H9 (cell line): ENCODE data around the gene SORCS2. TPM values are rescaled to one million over a fixed set of nuclear protein-coding genes. Genes with fewer than 3 reads are reported as not detected.

ENCODE experiments used
- DNase-seq: peaks from one replicate; pipeline ENCODE4 v3.0.0-alpha.2; 2017
- H2AFZ ChIP-seq: one replicate; pipeline ENCODE4 v1.6.1; 2013; ENCODE audit warnings: mild to moderate bottlenecking, low read length, control low read depth, moderate library complexity
- H2AK5ac ChIP-seq: 2 replicates; pipeline ENCODE4 v1.6.1; 2013; ENCODE audit warnings: low read length, control low read depth, mixed read lengths; ENCODE audit not compliant: insufficient read length
- H2BK120ac ChIP-seq: one replicate; pipeline ENCODE4 v1.6.1; 2013; ENCODE audit warnings: low read depth, mild to moderate bottlenecking, low read length, control low read depth, inconsistent platforms; ENCODE audit not compliant: poor library complexity, severe bottlenecking
- H2BK12ac ChIP-seq: 2 replicates; pipeline ENCODE4 v1.6.1; 2013; ENCODE audit warnings: low read length, control low read depth, mixed read lengths, low read depth; ENCODE audit not compliant: insufficient read length
- H2BK15ac ChIP-seq: 2 replicates; pipeline ENCODE4 v1.6.1; 2013; ENCODE audit warnings: low read depth, low read length, control low read depth
- H2BK20ac ChIP-seq: one replicate; pipeline ENCODE4 v1.6.1; 2013; ENCODE audit warnings: low read depth, mild to moderate bottlenecking, low read length, control low read depth, inconsistent platforms; ENCODE audit not compliant: poor library complexity, severe bottlenecking
- H2BK5ac ChIP-seq: 2 replicates; pipeline ENCODE4 v1.6.1; 2013; ENCODE audit warnings: low read length, control low read depth, mixed read lengths; ENCODE audit not compliant: insufficient read length
- H3K14ac ChIP-seq: 2 replicates; pipeline ENCODE4 v1.6.1; 2013; ENCODE audit warnings: low read length, control low read depth; ENCODE audit not compliant: insufficient read depth
- H3K18ac ChIP-seq: 2 replicates; pipeline ENCODE4 v1.6.1; 2013; ENCODE audit warnings: low read depth, mild to moderate bottlenecking, mixed read lengths, low read length, control low read depth; ENCODE audit not compliant: insufficient read length
- H3K23ac ChIP-seq: 2 replicates; pipeline ENCODE4 v1.6.1; 2013; ENCODE audit warnings: low read length, control low read depth, mixed read lengths, low read depth; ENCODE audit not compliant: insufficient read length
- H3K23me2 ChIP-seq: 2 replicates; pipeline ENCODE4 v1.6.1; 2013; ENCODE audit warnings: low read depth, mild to moderate bottlenecking, mixed read lengths, low read length, control low read depth; ENCODE audit not compliant: insufficient read length, poor library complexity, severe bottlenecking
- H3K27ac ChIP-seq: 2 replicates; pipeline ENCODE4 v1.5.1; 2013; ENCODE audit warnings: low read length, control low read depth, mixed read lengths, low read depth; ENCODE audit not compliant: insufficient read length
- H3K27me3 ChIP-seq: 2 replicates; pipeline ENCODE4 v1.6.1; 2013; ENCODE audit warnings: low read length, control low read depth, inconsistent platforms; ENCODE audit not compliant: insufficient read depth
- H3K4ac ChIP-seq: 2 replicates; pipeline ENCODE4 v1.6.1; 2013; ENCODE audit warnings: low read depth, mild to moderate bottlenecking, control low read depth, inconsistent platforms, low read length, moderate library complexity
- H3K4me1 ChIP-seq: 2 replicates; pipeline ENCODE4 v1.6.1; 2013; ENCODE audit warnings: low read length, control low read depth, inconsistent platforms; ENCODE audit not compliant: insufficient read depth
- H3K4me2 ChIP-seq: 2 replicates; pipeline ENCODE4 v1.6.1; 2013; ENCODE audit warnings: low read length, control low read depth, mixed read lengths; ENCODE audit not compliant: insufficient read length, insufficient read depth
- H3K56ac ChIP-seq: 2 replicates; pipeline ENCODE4 v1.6.1; 2013; ENCODE audit warnings: low read depth, mild to moderate bottlenecking, mixed read lengths, low read length, control low read depth; ENCODE audit not compliant: insufficient read length
- H3K79me1 ChIP-seq: 2 replicates; pipeline ENCODE4 v1.6.1; 2013; ENCODE audit warnings: low read depth, mild to moderate bottlenecking, moderate library complexity, low read length, control low read depth, inconsistent platforms; ENCODE audit not compliant: insufficient read depth, poor library complexity, severe bottlenecking
- H3K79me2 ChIP-seq: 2 replicates; pipeline ENCODE4 v1.6.1; 2013; ENCODE audit warnings: low read length, control low read depth, inconsistent platforms; ENCODE audit not compliant: insufficient read depth
- H3K9ac ChIP-seq: 2 replicates; pipeline ENCODE4 v1.6.1; 2013; ENCODE audit warnings: low read length, control low read depth, mixed read lengths; ENCODE audit not compliant: insufficient read length; ENCODE audit errors: extremely low read depth
- H3K9me3 ChIP-seq: one replicate; pipeline ENCODE4 v1.6.1; 2013; ENCODE audit warnings: low read depth, low read length, inconsistent platforms; ENCODE audit not compliant: control insufficient read depth
- H3T11ph ChIP-seq: one replicate; pipeline ENCODE4 v1.6.1; 2013; ENCODE audit warnings: mild to moderate bottlenecking, low read length, control low read depth, inconsistent platforms
- H4K20me1 ChIP-seq: one replicate; pipeline ENCODE4 v1.6.1; 2013; ENCODE audit not compliant: control insufficient read depth, insufficient read length, insufficient read depth
- H4K5ac ChIP-seq: 2 replicates; pipeline ENCODE4 v1.6.1; 2013; ENCODE audit warnings: low read depth, mild to moderate bottlenecking, mixed read lengths, low read length, control low read depth; ENCODE audit not compliant: insufficient read length
- H4K8ac ChIP-seq: replicated peaks from 2 replicates; pipeline ENCODE4 v1.6.1; 2013; ENCODE audit warnings: low read length, control low read depth, mixed read lengths, low read depth; ENCODE audit not compliant: insufficient read length
- H4K91ac ChIP-seq: 2 replicates; pipeline ENCODE4 v1.6.1; 2013; ENCODE audit warnings: low read depth, mild to moderate bottlenecking, moderate library complexity, mixed read lengths, low read length, control low read depth; ENCODE audit not compliant: insufficient read length
- H3K27ac Mint-ChIP-seq, 3 experiments: 2 replicates in 2 of 3; 3 replicates in 1 of 3; pipeline ENCODE4 v1.8.0; 2020 to 2021; ENCODE audit warnings: mixed read lengths in 3 of 3, mild to moderate bottlenecking in 1 of 3, moderate library complexity in 1 of 3
- H3K27me3 Mint-ChIP-seq: 2 replicates; pipeline ENCODE4 v1.8.0; 2021; ENCODE audit warnings: low read depth, mild to moderate bottlenecking, moderate library complexity, mixed read lengths
- H3K36me3 Mint-ChIP-seq, 3 experiments: 2 replicates in 2 of 3; 3 replicates in 1 of 3; pipeline ENCODE4 v1.8.0; 2020 to 2021; ENCODE audit warnings: low read depth in 3 of 3, mixed read lengths in 3 of 3; ENCODE audit not compliant: insufficient read depth in 1 of 3
- H3K4me1 Mint-ChIP-seq, 2 experiments: 2 replicates each; pipeline ENCODE4 v1.8.0; 2020; ENCODE audit warnings: mixed read lengths in 2 of 2
- H3K4me3 Mint-ChIP-seq, 2 experiments: 2 replicates in 1 of 2; 3 replicates in 1 of 2; pipeline ENCODE4 v1.8.0; 2020 to 2021; ENCODE audit warnings: mild to moderate bottlenecking in 2 of 2, mixed read lengths in 2 of 2, moderate library complexity in 1 of 2
- H3K9me3 Mint-ChIP-seq, 2 experiments: 2 replicates in 1 of 2; 3 replicates in 1 of 2; pipeline ENCODE4 v1.8.0; 2020; ENCODE audit warnings: mild to moderate bottlenecking in 2 of 2, mixed read lengths in 2 of 2, moderate library complexity in 1 of 2
- WGBS: extraction: QIAGEN DNeasy Blood & Tissue Kit; methylation state at CpG from one replicate; pipeline ENCODE4 v1.1.7; 2013; ENCODE audit warnings: missing lambda C conversion rate, low lambda C conversion rate, mixed read lengths; ENCODE audit not compliant: insufficient read length; ENCODE audit errors: extremely low coverage; 5-methylcytosine and 5-hydroxymethylcytosine counted together
- total RNA-seq: library from RNA; stranded (reverse); gene quantifications from 2 replicates; pipeline ENCODE4 v1.2.1, GENCODE V29; 2021
- TF ChIP-seq, protein P1 (sequence below): fragments of 200-600 bp; sonication (generic); conservative IDR thresholded peaks from 3 replicates; pipeline ENCODE4 v1.8.0; 2021; ENCODE audit warnings: antibody characterized with exemption, mild to moderate bottlenecking

The SORCS2 gene
- total RNA-seq, 1 experiment from 2014 or later: 0.57 TPM

DNA sequence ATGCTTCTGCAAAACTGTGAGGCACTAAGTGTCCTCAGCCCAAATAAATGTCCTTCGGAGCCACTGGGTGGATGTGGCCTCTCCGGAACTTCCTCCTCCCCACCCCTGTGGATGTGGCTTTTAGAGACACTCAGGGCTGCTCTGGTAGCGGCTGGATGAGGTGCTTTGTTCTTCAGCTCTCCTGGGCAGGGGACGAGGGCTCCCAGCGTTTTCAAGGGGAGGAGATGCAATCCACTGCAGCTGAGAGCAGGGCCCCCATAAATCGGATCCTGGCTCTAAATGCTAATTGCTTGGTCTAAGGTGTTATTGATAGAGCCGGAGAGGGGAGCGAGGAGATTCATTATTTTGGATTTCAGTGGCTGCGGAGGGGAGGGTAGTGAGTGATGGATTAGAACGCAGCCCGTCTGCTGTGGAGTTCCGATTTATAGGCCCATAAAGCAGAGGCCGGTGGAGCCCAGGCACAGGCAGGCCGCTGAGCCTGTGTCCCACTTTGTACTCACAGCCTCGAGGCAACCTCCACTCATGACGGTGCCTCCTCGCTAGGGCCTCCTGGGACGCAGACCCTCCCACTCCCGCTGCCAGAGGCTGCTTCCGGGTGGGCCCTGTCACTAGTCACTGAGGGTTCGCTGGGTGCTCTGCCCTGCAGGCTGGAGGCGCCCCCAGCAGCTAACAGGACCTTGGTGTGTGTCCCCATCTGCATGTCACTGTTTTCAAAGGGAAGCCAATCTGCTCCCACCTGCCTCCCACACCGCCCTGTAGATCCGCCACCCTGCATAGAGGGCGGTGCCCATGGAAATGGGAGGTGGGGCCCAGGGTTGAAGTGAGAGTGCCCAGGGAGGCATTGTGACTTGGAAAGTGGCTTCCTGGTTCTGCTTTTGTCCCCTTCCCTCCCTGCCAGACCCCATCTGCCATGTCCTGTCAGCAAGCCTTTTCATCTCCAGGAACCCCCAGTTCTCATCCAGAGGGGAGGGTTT is 377.8 kb downstream of the SORCS2 start:
- Histone ChIP-seq H3K79me2 (no peaks in the 10 kb centered on the region), H4K20me1 (no peaks in the 10 kb centered on the region), H3K4me2 (no peak overlapping the region), H3K9ac (no peak overlapping the region), H2AFZ (no peak overlapping the region), H3K18ac (no peak overlapping the region), H3K23ac (no peak overlapping the region), H3K79me1 (no peaks in the 10 kb centered on the region), H2BK20ac (no peak overlapping the region), H4K8ac (no peak overlapping the region), H3K56ac (no peak overlapping the region), H4K91ac (no peak overlapping the region), H3K14ac (no peak overlapping the region), H3K9me3 (no peaks in the 10 kb centered on the region), H4K5ac (no peak overlapping the region), H3T11ph (no peak overlapping the region), H3K23me2 (no peaks in the 10 kb centered on the region), H3K4ac (no peak overlapping the region), H2BK15ac (no peak overlapping the region), H3K27ac (no peak overlapping the region), H3K4me1 (no peaks in the 10 kb centered on the region; the same call in 1 of the 2 replicates), H2BK5ac (no peak overlapping the region), H2BK12ac (no peak overlapping the region), H2BK120ac (no peak overlapping the region), H2AK5ac (no peak overlapping the region), H3K27me3 (no peaks in the 10 kb centered on the region)
- no CpG with 5 or more reads among the region's 25 CpGs for WGBS
- no peak for DNase-seq
- no peaks in the 10 kb centered on the region; the same call in 1 of the 2 replicates for H3K27me3 Mint-ChIP-seq
- H3K9me3 Mint-ChIP-seq: peaks cover 0 to 3% of the 10 kb centered on the region in 2 experiments; a peak in 2 of 5 replicates
- TF ChIP-seq, protein P1, sequence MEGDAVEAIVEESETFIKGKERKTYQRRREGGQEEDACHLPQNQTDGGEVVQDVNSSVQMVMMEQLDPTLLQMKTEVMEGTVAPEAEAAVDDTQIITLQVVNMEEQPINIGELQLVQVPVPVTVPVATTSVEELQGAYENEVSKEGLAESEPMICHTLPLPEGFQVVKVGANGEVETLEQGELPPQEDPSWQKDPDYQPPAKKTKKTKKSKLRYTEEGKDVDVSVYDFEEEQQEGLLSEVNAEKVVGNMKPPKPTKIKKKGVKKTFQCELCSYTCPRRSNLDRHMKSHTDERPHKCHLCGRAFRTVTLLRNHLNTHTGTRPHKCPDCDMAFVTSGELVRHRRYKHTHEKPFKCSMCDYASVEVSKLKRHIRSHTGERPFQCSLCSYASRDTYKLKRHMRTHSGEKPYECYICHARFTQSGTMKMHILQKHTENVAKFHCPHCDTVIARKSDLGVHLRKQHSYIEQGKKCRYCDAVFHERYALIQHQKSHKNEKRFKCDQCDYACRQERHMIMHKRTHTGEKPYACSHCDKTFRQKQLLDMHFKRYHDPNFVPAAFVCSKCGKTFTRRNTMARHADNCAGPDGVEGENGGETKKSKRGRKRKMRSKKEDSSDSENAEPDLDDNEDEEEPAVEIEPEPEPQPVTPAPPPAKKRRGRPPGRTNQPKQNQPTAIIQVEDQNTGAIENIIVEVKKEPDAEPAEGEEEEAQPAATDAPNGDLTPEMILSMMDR: no peak
- H3K27ac Mint-ChIP-seq: no peak overlapping the region; a peak in 1 of 7 replicates
- H3K36me3 Mint-ChIP-seq: no peaks in the 10 kb centered on the region
- H3K4me1 Mint-ChIP-seq: peaks cover 11 to 14% of the 10 kb centered on the region in 2 experiments
- H3K4me3 Mint-ChIP-seq: no peak overlapping the region
